HG02870 (cell line): ENCODE measurements around the gene TCTN3.
"Not testable (repeated sequence)": the region's sequence is repeated elsewhere in the genome, so short reads cannot be mapped to it uniquely, and the experiment has no call there.

Experiments used
- ATAC-seq: cut with Tn5 transposase; IDR thresholded peaks from one replicate; pipeline ENCODE4 v1.9.1; 2021; ENCODE audit warnings: mild to moderate bottlenecking, moderate library complexity; ENCODE audit not compliant: unreplicated experiment

TCTN3 gene

GRCh38 chr10:95691281-95691680, 2.4 kb downstream of the TCTN3 start:
- no peak for ATAC-seq

GRCh38 chr10:95688648-95689047, 5.1 kb downstream of the TCTN3 start:
- ATAC-seq = no peak

GRCh38 chr10:95683966-95684365, 9.8 kb downstream of the TCTN3 start:
- no peak for ATAC-seq

- no peak for ATAC-seq
Observed at GRCh38 chr10:95675403-95676116, 18.2 kb downstream of the TCTN3 start.

- ATAC-seq = no peak
Observed at GRCh38 chr10:95674643-95675042, 19.1 kb downstream of the TCTN3 start.

- ATAC-seq = not testable (repeated sequence)
Observed at GRCh38 chr10:95672641-95673040, 21.1 kb downstream of the TCTN3 start.

GRCh38 chr10:95664543-95664942, 29.2 kb downstream of the TCTN3 start:
- no peak for ATAC-seq

- no peak for ATAC-seq
Observed at GRCh38 chr10:95663496-95663895, 30.2 kb downstream of the TCTN3 start.

GRCh38 chr10:95661818-95662217, 31.9 kb downstream of the TCTN3 start:
- ATAC-seq = no peak

GRCh38 chr10:95660283-95660682, 33.4 kb downstream of the TCTN3 start:
- no peak for ATAC-seq

GRCh38 chr10:95657250-95657649, 36.5 kb downstream of the TCTN3 start:
- ATAC-seq = no peak

GRCh38 chr10:95656291-95657164, 37.2 kb downstream of the TCTN3 start, which contains the start of gene ALDH18A1:
Gene ALDH18A1, minus strand, starts transcription at chr10:95656711. Its CDS starts 3,334 bp downstream, at chr10:95653377.
- peak; percentile 79 for ATAC-seq

- peak; percentile 24 for ATAC-seq
Observed at GRCh38 chr10:95655571-95656290, 38.0 kb downstream of the TCTN3 start.

GRCh38 chr10:95653895-95654294, 39.8 kb downstream of the TCTN3 start:
- no peak for ATAC-seq

- no peak for ATAC-seq
Observed at GRCh38 chr10:95651346-95652060, 42.2 kb downstream of the TCTN3 start.

- no peak for ATAC-seq
Observed at GRCh38 chr10:95650232-95650631, 43.5 kb downstream of the TCTN3 start.

GRCh38 chr10:95648138-95648537, 45.6 kb downstream of the TCTN3 start:
- ATAC-seq = no peak

GRCh38 chr10:95646160-95646559, 47.6 kb downstream of the TCTN3 start:
- ATAC-seq = no peak

- no peak for ATAC-seq
Observed at GRCh38 chr10:95644901-95645300, 48.8 kb downstream of the TCTN3 start.

GRCh38 chr10:95640891-95641315, 52.8 kb downstream of the TCTN3 start:
- no peak for ATAC-seq

- ATAC-seq = no peak
Observed at GRCh38 chr10:95637911-95638310, 55.8 kb downstream of the TCTN3 start.
